ENCODE measurements around the gene DAZAP1.

The DAZAP1 gene

DNA sequence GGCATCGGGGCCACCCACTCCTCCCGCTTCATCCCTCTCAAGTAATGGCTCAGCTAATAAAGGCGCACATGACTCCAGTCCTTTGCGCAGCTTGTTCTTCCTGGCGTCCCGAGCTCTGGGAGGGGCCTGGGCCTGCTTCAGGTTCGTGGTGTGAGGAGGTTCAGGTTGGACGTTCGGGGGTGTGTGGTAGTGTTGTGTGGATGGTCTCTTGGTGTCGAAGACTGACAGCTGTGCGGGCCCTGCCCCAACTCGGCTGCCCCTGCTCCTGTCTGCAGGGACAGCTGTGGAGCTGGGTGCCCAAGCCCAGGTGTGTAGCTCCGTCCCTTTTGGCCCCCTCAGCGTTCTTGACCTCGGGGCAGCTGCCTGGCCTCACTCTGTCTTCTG lies 33.0 kb downstream of the DAZAP1 start:
- DNase-seq (ENCODE audit: low read depth in 3 of 3) = no peak

DNA sequence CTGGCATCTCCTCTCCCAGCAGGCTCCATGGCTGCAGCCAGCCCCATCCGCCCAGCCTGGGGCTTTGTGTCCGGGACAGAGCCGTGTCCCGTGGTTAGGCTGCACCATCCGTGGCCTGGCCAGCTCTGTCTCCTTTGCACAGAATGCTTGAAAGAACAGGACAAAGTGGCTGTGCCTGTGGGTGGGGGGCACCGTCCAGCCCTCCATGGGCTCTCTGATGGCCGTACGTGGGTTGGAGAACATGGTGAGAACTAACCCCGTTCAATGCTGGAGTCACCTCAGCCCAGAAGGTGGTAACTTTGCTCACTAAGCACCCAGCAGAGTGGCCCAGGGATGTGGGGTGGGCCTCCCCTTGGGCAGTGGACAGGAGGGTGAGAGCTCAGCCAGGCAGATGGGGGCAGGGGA lies 33.6 kb downstream of the DAZAP1 start:
- no peak for DNase-seq (ENCODE audit: low read depth in 3 of 3)

DNA sequence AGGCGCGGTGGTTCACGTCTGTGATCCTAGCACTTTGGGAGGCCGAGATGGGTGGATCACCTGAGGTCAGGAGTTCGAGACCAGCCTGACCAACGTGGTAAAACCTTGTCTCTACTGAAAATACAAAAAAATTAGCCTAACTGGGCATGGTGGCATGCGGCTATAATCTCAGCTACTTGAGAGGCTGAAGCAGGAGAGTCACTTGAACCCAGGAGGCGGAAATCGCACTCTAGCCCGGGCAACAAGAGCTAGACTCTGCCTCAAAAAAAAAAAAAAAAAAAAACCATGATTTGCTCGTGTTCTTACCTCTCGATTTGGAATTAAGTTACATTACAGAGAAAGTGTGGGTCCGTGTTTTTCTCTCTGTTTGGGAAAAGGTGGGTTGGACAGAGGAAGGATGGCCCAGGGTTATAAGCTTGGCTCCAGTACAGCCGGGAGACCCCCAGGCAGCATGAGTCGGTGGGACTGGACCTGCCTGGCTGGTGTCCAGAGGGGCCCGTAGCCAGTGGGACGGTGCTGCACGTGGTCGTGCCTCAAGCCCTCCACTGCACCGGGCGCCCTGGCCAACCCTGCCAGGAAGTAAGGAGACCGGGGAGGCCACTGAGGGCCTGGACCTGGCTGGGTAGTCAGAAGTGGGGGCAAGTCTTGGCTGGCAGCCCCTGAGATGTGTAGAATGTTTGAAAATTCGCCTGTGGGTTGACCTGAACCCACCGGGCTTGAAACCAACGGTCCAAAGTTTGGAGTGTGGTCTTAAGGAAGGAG lies 34.5 kb downstream of the DAZAP1 start:
- DNase-seq (ENCODE audit: low read depth in 3 of 3) = no peak

DNA sequence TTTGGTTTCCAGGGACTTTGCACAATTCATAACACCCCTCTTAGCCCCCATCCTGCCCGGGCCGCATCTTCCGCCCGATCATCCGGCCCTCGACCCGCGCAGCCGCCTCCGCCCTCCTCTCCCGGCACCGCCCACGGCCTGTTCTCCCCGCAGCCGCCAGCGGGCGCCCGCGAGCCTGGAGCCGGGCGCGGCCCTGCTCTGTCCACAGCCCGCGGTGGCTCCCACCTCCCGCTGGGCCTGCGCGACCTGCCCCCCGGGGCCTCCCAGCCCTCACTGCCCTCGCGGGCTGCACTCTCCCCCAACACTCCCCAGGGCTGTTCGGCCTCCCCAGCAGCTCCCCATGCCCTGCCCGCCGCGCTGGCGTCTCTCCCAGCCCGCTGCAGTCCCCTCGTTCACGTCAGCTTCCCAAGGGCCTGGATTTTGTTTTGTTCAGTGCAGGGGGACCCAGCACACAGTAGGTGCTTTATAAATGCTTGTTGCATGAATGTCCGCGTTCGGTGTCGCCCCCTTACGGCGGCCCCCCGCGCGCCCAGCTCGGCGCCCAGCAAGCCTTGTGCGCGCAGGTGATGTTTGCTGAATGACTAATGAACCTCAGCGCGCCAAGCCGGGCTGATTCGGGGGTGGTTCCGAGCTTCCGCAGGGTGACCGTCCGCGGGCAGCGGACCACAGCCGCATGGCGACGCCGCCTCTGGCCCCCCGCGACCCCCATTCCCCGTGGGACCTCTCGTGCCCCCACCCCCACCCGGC lies 38.0 kb downstream of the DAZAP1 start:
- peak; percentile 58 to 70 (median 62) for DNase-seq (ENCODE audit: low read depth in 3 of 3)

DNA sequence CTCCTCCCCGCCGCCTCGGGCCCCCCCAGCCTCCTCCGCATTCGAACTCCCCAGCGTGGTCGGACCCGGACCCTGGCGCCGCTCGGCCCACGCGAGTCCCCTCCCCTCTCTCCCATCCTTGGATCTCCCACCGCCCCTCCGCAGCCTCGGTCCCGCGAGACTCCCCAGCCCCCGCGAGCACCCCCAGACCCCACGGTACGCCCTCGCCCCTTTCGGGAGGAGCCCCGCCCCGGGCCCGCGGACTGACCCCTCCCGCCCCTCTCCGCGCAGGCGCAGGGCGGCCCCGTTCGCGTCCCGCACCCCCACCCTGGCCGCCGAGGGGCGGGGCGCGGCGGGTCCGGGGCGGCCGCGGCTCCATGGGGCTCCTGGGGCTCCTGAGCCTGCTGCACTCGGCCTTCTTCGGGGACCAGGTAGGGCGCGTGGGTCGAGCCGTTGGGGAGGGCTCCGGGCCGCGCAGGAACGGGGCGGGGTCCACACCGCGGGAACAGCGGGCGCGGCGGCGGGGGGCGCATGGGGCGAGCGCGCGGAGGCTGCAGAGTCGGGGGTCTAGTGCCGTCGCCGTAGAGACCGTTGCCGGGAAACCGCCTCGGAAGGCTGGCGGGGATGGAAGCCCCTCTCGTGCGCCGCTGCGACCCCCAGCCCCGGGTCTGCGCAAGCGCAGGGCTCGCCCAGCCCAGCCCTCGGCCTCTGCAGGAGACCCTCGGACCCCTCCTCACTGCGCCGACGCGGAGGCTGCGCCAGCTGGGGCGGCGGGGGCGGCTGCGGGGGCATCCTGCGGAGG lies 38.7 kb downstream of the DAZAP1 start:
- no peak for DNase-seq (ENCODE audit: low read depth in 3 of 3)

DNA sequence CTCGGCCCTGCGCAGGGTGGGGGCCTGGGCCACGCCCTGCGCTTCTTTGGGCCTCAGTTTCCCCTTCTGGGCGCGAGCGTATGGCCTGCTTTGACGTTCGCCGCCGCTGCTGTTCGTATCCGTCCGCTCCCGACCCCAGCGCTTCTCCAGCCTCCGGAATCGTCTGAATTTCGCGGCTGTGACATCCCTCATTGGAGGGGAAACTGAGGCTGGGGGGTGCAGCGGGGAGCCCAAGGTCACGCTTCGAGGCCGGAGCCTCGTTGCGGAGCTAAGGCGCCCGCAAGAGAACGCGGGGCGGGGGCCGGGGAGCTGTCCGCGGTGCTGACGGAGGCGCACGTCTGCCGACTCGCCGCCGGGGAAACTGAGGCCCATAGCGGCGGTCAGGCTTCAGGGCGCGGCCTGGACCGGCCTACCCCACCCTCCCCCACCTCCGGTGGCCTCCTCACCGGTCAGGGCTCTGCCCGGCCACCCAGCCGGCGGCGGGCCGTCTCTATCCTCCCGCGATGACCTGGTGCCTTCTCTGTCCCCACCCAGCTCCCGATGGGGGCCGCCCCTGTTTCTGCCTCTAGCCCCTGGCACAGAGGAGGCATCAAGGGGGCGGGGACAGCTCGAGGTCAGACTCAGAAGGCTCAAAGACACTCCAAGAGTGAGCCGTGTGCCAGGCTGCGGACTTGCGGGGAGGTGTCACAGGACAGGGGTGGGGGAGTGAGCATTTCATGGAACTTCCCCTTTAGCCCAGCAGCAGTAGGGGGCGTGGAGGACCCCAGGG lies 39.5 kb downstream of the DAZAP1 start:
- DNase-seq (ENCODE audit: low read depth in 3 of 3) = no peak

DNA sequence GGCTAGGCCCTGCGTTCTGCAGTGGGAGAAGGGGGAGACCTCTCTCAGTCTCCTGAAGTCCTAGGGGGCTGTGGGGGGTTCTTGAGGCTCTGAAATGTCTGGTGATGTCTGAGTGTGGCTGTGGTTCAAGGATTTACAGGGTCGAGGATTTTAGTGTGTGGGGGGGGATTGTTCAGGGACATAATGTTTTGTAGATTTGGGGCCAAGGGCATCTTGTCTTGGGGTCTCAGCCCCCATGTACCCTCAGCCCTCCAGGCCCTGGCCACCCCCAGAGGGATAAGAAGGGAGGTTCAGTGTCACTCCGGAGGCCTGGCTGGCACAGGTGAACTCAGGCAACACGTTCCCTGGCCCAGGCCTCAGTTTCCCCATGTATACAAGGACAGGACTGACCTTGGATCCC lies 40.1 kb downstream of the DAZAP1 start:
- DNase-seq (ENCODE audit: low read depth in 3 of 3) = no peak

DNA sequence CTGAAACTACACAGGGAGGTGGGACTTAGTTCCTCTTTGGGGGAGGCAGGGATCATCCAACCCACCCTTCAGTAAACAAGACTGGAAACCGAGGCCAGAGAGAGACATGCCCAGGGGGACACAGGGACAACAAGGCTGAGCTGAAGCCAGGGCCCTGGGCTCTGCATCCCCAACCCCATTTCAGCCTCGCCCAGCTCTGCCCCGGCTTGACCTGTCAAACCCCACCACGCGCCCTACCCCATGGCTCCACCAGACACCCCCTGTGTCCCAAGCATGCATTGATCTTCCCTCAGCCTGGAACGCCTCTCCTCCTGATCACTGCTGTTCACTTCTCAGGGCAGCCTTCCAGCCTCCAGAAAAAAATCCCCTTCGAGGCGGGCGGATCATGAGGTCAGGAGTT lies 40.6 kb downstream of the DAZAP1 start:
- DNase-seq (ENCODE audit: low read depth in 3 of 3) = no peak

DNA sequence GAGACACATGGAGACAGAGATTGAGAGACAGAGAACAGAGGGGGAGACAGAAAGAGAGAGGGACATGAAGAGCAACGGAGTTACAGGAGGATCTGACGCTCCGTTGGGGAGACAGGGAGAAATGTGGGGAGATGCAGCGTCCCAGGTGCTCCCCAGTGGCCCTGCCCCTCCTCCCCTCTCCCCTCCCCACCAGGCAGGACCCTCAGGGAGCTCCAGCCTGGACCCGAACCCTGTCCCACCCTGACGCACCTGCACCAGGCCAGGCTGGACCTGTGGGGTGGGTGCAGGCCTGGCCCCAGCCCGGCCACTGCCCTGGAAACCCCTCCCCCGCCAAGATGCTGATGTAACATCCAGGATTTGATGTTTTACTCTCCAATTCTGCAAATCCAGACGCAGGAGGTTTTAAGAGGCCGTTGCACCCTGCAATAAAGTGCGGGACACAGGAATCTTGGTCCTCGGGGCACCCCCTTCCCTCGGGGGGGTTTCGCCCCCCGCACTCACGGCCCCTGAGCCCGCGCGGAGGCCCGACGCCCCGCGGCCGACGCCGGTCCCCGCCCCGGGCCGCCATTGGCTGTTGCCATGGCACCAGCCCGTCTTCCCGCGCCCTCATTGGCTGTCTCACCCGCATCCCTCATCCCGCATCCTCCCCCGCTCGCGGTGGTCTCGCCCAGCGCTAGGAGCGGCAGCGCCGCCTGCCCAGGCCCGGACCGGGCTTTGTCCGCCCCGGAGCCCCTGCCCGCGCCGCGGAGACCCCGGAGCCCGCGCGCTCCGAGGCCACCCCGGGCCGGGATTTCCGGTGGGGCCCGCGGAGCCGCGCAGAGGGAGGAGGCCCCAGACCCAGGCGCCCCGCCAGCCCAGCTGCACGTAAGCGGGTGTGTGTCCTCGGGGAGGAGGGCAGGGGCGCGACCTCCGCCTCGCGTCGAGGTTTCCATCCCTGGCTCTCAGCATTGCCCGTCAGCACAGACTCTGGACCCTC lies 42.4 kb downstream of the DAZAP1 start, which contains the start of gene APC2:
APC2 (plus strand) TSS at position 655 of the 976 bp plus-strand sequence. CDS start 2,881 bp downstream, outside the sequence.
- DNase-seq (ENCODE audit: low read depth in 3 of 3) = no peak

DNA sequence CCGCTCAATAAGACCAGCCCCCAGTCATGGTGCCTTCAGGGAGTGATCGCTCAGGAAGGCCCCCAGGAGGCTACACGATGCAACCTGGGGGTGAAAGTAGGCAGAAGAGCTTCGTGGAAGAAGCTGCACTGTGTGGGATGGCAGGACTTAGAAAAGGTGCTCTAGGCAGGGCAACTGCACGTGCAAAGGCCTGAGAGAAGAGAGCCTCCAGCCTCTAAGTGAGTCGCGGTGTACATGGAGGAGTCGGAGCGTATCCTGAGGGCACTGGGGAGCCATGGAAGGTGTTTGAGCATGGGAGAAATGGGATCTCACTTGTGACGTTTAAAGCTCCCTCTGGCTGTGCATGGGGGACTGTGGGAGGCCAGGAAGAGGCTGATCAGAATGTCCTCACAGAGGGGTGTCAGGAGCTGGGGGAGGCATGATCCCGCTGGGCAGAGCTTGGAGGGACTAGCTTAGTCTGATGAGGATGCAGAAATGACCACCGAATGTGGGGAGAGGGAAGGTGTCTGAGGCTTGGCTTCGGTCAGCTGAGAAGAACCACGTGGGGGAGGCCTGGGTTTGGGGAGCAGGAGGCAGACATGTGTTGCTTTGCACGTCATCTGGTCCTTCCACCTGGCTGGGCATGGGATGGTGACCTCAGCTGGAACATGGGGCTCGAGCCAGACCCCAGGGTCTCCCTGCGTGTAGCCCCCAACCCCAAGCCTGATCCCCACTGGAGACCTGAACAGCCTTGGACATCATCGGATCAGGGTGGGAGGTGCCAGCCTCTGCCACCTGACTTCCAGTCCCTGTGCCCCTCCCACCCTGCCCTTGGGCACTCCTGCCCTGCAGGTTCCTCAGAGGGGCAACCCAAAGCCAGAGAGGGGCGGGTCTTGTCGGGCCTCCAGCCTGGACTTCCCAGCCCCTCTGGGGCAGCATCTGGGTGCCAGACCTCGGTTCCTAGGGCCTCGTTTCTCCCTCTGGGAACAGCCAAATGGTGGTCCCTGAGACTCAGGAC lies 43.6 kb downstream of the DAZAP1 start:
- DNase-seq (ENCODE audit: low read depth in 3 of 3) = no peak

DNA sequence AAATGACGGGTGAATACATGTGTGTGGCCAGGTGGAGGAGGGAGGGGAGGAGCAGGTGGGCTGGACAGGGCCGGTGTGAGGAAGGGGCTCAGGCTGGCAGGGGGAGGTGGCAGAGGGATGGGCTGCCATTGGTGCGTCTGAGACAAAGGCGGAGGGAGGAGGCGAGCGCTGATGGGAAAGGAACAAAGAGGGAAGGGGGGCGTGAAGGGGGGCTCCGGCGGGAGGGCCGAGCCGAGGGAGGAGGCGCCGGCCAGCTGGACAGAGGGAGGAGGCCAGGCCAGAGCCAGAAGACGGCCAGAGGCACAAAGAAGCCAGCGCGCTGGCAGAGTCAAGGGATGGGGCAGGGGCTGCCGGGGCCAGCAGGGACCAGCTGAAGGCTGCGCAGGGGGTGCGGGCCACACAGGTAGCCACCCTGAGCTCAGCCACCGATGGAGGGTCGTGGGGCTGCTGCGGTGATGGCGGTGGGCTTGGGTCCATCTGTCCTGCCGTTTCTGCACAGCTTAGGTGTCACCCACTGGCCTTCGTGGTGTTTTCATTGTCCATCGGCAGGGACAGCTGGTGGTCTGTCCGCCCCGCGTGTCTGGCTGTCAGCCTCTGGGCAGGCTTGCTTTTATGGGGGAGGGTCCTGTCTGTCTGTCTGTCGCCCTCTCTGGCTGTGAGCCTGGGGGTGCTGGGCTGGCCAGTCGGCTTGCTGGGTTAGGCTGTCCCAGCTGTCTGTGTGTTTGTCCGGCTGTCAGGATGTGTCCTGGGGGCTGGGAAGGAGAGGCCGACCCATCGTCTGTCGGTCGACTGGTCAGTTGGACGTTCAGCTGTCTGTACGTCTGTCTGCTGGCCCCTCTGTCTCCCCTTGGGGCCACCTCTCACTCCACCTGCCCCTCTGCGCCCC lies 44.8 kb downstream of the DAZAP1 start:
- no peak for DNase-seq (ENCODE audit: low read depth in 3 of 3)

DNA sequence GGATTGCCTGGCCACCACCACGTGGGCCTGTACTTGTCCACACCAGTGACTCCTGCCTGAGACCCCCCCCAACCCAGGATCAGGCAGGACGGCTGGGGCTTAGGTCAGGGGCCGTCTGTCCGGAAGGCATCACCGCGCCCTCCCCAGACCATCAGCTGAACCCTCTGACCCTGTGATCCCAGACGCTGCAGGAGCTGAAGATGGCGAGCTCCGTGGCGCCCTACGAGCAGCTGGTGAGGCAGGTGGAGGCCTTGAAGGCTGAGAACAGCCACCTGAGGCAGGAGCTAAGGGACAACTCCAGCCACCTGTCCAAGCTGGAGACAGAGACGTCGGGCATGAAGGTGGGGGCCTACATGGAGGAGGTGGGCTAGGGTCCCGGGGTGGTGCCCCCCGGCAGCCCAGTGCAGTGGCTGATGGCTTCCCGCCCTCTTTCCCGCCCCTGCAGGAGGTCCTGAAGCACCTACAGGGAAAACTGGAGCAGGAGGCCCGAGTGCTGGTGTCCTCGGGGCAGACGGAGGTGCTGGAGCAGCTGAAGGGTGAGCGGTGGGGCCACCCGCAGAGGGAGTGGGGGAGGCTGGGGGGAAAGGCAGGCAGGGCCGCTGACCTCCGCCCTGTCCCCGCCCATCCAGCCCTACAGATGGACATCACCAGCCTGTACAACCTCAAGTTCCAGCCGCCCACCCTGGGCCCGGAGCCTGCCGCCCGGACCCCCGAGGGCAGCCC lies 45.6 kb downstream of the DAZAP1 start:
- no peak for DNase-seq (ENCODE audit: low read depth in 3 of 3)

DNA sequence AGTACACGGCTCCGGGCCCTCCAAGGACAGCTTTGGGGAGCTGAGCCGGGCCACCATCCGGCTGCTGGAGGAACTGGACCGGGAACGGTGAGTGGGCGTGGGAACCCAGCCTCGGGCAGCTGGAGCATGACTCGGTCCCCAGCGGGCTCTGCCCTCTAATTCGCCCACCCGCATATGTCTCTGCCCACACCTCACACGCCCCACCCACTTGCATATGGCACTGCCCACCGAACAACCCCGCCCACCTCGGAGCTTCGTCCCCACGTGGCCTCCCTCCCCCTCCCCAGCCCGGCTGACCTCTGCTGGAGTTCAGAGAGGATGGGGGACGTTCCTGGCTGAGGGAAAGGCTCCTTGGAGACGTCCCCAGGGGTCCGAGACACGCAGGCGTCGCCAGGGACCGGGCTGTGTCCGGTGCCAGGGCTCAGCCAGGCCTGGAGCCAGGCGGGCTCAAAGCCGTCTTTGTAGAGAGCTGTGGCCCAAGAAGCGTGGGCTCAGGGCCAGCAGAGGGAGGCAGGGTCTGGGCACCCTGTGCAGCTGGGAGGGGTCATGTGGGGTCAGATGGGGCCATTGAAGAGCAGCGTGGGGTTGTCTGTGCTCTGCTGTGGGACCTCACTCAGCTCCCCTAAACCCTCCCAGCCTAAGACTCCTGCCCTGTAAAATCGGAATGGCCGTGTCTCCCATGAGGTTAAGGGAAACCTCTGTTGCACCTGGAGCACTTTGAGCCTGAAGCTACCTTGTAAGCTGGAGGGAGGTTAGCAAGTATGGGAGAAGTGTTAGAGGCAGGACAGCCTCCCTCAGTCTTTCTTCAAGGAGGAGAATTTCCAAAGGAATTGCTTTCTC lies 46.4 kb downstream of the DAZAP1 start:
- no peak for DNase-seq (ENCODE audit: low read depth in 3 of 3)

DNA sequence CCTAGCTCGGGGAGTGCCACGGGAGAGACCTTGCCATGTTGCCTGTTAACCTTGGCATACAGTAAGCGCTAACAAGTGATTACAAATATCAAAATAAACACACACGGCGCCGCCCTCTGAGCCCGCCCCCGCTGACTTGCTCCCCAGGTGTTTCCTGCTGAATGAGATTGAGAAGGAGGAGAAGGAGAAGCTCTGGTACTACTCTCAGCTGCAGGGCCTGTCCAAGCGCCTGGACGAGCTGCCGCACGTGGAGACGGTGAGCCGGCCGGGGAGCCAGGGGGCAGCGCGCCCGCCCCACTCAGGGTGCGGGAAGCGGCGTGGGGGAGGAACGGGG lies 47.6 kb downstream of the DAZAP1 start:
- DNase-seq (ENCODE audit: low read depth in 3 of 3) = no peak

DNA sequence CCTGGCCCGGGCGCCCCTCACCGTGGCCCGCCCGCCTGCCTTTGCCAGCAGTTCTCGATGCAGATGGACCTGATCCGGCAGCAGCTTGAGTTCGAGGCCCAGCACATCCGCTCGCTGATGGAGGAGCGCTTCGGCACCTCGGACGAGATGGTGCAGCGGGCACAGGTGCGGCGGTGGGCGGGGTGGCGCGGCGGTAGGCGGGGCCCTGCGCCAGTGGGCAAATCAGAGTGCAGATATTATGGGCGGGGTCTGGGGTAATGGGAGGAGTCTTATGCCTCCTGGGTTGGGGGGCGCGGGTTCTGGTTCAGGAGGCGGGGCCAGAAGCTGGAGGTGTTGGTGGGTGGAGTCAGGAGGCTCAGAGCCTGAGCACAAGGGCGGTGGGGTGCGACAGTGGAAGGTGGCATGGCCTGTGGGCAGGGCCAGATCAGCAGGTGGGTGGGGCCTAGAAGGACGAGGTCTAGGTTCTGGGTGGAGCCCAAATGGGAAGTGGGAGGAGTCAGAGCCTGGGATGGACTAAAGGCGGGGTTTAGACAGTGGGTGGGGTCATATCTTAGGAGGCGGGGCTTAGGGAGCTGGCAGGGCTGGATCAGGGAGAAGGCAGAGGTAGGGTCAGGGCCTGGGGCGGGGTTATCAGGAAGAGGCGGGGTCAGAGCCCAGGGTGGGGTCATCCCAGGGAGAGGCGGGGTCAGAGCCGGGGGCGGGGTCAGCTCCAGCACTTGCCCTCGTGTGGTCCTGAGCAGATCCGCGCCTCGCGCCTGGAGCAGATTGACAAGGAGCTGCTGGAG lies 48.1 kb downstream of the DAZAP1 start:
- DNase-seq (ENCODE audit: low read depth in 3 of 3) = no peak

All from stimulated activated CD4-positive, alpha-beta T cell treated with anti-CD3 and anti-CD28 coated beads, TNF-alpha, amount 100 ng/mL, for 4 hours (primary cell).